C1 segment of cervical spinal cord (tissue), 14 donors: ENCODE data around the gene SH3RF2.

Experiments used
- DNase-seq, 14 donors: peaks; one replicate each; lab custom pipeline; 2025; lab: John Stamatoyannopoulos, UW

SH3RF2 gene

DNA sequence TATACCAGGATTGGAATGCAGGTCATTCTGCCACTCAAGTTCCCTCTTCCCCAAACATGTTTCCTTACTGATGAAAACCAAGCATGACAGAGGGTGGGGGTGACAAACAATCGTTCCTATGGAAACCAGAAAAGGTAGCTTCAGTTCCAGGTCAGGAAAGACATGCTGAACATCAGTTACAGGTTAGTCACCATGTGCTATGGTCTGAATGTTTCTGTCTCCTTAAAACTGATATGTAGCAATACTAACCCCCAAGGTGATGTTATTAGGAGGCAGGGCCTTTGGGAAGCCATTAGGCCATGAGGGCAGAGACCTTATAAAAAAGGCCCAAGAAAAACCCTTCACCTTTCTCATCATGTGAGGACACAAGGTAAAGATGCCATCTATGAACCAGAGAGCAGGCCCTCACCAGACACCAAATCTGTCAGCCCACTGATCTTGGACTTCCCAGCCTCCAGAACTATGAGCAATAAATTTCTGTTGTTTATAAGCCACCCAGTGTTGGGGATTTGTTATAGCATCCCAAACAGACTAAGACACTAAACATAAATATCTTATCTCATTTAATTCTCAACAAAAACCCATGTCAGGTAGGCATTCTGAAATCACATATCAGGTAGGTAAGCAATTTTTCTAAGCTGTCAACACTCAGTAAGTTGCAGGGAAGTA, 15.7 kb upstream of the SH3RF2 start:
- no peak for DNase-seq

DNA sequence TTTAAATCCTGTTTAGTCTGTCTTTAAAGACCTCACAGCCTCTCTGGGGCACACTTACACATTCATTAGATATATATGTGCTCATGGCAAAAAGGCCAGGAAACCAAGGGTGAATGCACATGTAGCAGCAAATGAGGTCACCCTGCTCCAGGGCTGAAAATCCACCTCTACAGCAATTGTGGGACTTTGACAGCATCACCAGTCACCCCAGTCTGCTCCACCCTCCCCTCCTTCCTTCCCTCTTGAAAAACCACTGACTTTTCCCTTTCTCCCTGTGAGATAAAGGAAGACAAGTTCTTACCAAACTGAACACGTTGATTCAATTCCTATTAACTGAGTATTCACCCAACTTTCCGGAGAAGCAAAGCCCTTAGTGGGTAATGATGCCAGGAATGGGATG, 15.2 kb upstream of the SH3RF2 start:
- no peak for DNase-seq

DNA sequence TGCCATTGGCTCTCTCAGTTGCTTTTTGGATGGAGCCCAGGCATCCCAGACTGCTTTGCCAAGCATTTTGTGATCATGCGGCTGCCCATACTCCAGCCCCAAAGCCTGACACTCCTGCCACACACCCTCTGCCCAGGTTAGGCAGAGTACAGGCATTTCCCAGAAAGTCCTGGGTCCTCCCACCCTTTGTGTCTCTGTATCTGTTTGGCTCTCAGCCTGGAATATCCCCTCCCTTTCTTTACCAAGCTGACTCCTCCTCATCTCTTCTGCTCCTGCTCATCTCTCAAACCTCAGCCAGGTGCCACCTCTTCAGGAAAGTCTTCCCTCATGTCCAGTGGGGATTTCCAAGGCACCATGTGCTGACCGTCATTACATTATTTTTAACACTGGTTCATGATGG, 14.3 kb upstream of the SH3RF2 start:
- no peak for DNase-seq

DNA sequence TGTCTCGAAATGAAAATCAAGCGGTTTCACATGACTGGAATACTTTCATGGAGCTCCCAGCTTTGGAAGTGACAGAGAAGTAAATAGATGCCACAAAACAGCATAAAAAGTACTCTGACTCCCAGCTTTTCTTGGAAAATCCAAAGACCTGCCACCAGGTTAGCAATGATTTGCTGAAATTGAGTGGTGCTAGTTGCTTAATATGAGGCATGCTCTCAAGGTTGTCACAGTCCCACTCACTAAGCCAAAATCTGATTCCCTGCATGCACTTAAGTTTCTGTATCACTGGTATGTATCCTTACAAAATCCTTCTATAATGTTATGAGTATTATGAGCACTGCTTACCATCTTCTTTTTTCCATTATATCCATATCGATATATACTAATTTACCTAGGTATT, 13.0 kb upstream of the SH3RF2 start:
- no peak for DNase-seq

DNA sequence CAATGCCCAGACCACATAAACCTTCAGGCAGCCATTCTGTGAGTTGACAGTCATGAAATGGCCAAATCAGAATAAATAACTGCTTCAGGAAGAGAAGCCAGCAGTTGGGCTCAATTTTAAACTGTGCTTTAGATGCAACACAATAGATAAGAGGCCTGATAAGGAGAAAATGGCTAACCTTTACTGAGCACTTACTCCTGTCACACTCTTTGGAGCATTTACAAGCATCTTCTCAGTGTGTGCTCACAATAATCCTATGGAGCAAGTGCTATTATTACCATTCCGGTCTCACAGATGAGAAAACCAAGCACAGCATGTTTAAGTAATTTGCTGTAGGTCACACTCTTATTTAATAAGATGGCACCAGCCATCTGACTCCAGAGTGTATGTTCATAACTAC, 11.5 kb upstream of the SH3RF2 start:
- DNase-seq: no peak

DNA sequence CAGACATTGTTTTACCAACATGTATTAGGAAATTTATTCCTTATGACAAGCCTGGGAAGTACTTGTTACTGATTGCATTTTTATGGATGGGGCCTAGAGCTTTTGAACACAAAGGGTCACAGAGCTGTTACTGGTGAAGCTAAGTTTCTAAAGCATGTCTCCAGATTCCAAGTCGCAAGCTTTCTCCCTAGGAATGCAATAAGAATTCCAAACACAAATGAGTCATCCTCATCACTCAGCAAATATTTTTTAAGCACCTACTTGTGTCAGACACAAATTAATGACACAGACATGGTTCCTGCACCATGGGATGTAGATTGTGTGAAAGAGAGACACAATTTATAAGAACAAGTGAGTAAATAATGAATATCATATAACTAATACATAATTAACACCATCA, 11.0 kb upstream of the SH3RF2 start:
- DNase-seq: no peak

DNA sequence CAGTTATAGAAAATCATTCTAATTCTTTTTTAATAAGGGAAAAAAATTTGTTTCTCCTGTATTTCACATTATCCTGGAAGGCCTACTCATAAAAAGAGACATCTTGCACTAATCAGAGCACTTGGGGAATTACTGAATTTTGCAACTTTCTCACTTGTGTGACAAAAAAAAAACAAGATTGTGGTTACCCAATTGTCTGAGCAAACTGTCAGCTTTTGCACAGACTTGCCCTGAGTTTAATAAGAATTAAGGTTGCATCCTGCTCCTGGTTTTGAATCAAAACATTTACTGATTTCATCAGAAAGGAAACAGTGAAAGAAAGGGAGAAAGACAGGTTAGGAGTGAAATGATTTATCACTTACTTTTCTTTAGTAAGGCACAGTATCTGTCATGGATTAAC, 10.6 kb upstream of the SH3RF2 start:
- DNase-seq: no peak

DNA sequence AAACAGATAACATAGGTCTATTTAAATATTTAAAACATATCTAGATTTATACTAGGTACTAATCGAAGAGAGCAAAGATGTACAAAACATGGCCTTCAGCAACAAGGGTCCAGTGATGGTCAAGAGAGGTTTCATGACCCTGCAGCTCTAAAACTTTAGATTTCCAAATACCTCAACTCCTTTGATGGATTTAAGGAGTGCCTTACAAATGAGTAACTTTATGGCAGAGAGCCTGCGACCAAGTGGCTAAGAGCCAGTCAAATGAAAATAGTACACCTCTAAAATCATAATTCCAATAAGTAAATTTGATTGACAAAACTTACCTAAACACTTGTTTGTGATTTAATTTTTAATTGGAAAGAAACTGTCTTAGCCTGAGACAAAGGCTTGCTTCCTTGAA, 4.7 kb upstream of the SH3RF2 start:
- no peak for DNase-seq

GRCh38 chr5:145934276-145934675, 2.1 kb upstream of the SH3RF2 start:
- no peak for DNase-seq

DNA sequence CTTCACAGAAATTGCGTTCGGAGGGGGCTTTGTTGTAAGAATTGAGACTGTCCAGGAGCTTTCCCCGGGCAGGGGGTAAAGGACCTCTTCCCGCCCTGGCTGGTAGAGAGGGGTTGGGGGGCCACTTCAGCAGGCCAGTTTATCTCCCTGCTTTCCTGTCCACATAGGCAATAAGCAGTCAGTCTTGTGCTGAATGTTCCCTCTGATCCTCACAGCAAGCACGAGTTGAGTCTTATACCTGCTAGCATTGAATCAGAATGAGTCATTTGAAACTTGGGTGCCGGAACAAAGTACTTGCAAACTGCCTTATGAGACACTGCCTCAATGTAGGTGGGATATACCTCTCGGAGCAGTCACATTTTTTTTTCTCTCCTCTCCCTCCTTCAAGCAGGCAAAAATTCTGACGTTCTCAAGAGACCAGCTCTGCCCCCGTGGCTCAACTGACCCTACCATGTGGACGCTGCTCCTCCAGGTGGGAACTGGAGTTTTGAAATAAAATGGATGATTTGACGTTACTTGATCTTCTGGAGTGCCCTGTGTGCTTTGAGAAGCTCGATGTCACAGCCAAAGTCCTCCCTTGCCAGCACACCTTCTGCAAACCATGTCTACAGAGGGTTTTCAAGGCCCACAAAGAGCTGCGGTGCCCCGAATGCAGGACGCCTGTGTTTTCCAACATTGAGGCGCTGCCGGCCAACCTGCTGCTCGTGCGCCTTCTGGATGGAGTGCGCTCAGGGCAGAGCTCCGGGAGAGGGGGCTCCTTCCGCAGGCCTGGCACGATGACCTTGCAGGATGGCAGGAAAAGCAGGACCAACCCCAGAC, 1.3 kb downstream of the SH3RF2 start:
- DNase-seq: no peak

DNA sequence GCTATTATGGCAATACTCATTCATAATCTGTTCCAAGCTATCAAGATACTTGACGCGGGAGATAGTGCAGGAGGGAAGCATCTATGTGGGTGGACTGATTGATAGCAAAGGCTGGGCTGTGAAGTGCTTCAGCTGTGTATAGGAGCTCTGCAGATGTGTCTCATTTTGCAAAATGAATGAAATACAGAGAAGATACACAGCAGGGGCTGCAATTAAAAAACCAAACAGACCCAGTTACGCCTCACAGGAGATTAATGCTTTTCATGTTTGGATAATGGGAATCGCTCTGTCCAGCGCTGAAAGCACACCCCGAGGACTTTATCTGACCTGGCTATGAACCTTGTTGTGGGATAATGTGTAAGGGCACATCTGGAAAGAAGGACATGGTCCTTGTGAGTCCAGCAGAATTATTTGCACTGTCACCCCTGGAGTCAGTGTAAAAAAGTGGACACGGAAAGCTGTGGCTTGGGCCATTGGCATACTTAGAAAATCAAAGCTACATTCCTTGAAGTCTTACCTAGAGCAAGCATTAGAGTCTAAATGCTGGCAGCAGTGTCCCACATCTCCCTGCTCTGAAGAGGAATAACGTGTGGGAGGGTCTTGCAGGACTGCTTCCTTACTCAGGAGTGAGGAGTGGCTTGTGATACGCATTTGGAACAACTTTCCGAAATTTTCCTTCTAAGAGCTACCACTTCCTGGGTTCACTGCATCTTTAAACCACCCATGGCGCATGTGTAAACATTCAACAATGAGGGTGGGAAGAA, 2.6 kb downstream of the SH3RF2 start:
- no peak for DNase-seq

- DNase-seq: no peak
Measured at GRCh38 chr5:145939540-145940065, 3.2 kb downstream of the SH3RF2 start.

DNA sequence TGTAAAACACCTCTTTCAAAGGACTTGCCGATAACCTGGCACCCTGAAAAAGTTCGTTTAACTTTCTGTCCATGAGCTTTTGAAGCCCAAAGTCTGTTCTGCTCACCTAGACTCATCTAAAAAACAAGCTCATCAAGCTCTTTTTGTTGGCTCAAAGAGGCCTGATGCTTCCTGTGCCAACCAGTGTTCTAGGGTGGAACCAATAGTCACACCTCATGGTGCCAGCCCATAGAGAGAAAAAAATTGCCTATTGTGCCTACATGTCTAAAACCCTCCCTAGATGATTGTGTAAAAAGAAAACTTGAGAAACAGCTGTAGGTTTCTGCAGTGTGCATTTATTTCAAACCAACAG, 4.7 kb downstream of the SH3RF2 start:
- no peak for DNase-seq

- no peak for DNase-seq
Measured at GRCh38 chr5:145941448-145942130, 5.2 kb downstream of the SH3RF2 start.

- no peak for DNase-seq
Measured at GRCh38 chr5:145942201-145942600, 5.8 kb downstream of the SH3RF2 start.

DNA sequence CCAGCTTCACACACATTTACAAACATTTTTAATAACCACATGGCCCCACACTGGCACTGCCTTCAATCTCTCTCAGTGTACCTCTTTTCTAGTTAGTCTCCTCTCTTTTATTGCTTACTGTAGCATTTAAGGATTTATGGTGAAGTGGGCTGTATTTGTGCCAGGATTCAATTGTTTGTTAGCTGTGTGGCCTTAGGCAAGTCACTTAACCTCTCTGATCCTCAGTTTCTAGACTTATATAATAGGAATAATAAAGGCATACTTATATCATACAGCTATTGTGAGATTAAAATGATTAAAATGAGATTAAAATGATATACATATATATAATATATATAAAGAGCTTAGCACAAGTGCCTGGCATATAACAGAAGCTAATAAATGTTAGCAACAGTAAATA, 6.4 kb downstream of the SH3RF2 start:
- no peak for DNase-seq

GRCh38 chr5:145943674-145944121, 7.3 kb downstream of the SH3RF2 start:
- DNase-seq: no peak

DNA sequence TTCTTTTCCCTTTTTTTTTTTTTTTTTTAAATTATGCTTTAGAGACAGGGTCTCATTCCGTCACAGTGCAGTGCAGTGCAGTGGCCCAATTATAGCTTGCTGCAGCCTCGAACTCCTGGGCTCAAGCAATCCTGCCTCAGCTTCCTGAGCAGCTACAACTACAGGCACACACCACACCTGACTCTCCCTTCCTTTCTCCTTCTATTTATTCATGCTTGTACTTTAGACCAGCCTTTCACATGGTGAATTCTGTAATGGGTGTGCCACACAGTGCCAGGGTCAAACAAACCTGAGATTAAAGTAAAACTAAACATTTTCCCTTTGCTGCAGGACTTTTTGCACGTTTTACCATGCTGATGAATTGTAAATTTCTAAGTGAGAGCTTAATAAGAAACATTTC, 8.0 kb downstream of the SH3RF2 start:
- no peak for DNase-seq

GRCh38 chr5:145945620-145946111, 9.3 kb downstream of the SH3RF2 start:
- no peak for DNase-seq

GRCh38 chr5:145946112-145946861, 9.9 kb downstream of the SH3RF2 start:
- no peak for DNase-seq

DNA sequence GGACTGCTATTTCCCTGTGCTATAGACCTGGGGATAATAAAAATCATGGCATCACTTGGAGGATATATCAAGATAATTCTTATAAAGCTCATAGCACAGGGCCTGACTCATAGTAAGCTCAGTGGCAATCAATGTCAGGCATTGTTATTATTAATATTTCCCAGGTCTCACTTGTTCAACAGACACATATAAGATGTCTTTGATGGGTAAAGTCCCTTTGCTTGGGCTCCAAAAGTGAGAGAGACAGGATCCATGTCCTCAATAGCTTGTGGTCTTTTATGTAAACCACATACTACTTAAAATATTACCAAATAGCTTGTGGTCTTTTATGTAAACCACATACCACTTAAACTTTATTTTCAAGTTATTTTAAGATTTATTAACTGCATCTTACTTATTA, 11.2 kb downstream of the SH3RF2 start:
- DNase-seq: no peak
